Embryonic facial prominence (tissue), 1 donor: ENCODE measurements around the gene HARBI1.
A peak's percentile ranks its signal among the peaks of the same experiment; 100 is the strongest.

Experiments
- DNase-seq: peaks from one replicate; pipeline ENCODE4 v3.0.0-alpha.2; 2016; ENCODE audit errors: extremely low spot score

Gene HARBI1

GRCh38 chr11:46617134-46617971 lies at the start of gene HARBI1, which contains the start of gene ATG13:
Gene HARBI1 (minus strand): TSS chr11:46617227. CDS start chr11:46616237, 990 bp downstream.
Gene ATG13 (plus strand): TSS chr11:46617553. CDS start chr11:46644292, 26,739 bp downstream.
- peak; percentile 79 for DNase-seq

- DNase-seq = no peak
Observed at GRCh38 chr11:46666516-46666915, 49.5 kb upstream of the HARBI1 start.

GRCh38 chr11:46665356-46665755 lies 48.3 kb upstream of the HARBI1 start:
- DNase-seq = no peak

GRCh38 chr11:46664612-46665011 lies 47.6 kb upstream of the HARBI1 start:
- no peak for DNase-seq

- DNase-seq = no peak
Observed at GRCh38 chr11:46663277-46663940, 46.4 kb upstream of the HARBI1 start.

GRCh38 chr11:46662366-46662765 lies 45.3 kb upstream of the HARBI1 start:
- DNase-seq = no peak

- DNase-seq = no peak
Observed at GRCh38 chr11:46661836-46662235, 44.8 kb upstream of the HARBI1 start.

- DNase-seq = no peak
Observed at GRCh38 chr11:46659908-46660307, 42.9 kb upstream of the HARBI1 start.

GRCh38 chr11:46658259-46658658 lies 41.2 kb upstream of the HARBI1 start:
- no peak for DNase-seq

GRCh38 chr11:46657186-46657585 lies 40.2 kb upstream of the HARBI1 start:
- DNase-seq = no peak

- DNase-seq = no peak
Observed at GRCh38 chr11:46655631-46656030, 38.6 kb upstream of the HARBI1 start.

- DNase-seq = peak; percentile 36
Observed at GRCh38 chr11:46649180-46649738, 32.2 kb upstream of the HARBI1 start.

- no peak for DNase-seq
Observed at GRCh38 chr11:46643986-46644385, 27.0 kb upstream of the HARBI1 start.

GRCh38 chr11:46643531-46643930 lies 26.5 kb upstream of the HARBI1 start:
- DNase-seq = no peak

- no peak for DNase-seq
Observed at GRCh38 chr11:46642627-46643335, 25.8 kb upstream of the HARBI1 start.

- no peak for DNase-seq
Observed at GRCh38 chr11:46641639-46642038, 24.6 kb upstream of the HARBI1 start.

- DNase-seq = no peak
Observed at GRCh38 chr11:46640036-46640788, 23.2 kb upstream of the HARBI1 start.

- DNase-seq = no peak
Observed at GRCh38 chr11:46639197-46639839, 22.3 kb upstream of the HARBI1 start.

GRCh38 chr11:46637546-46637945 lies 20.5 kb upstream of the HARBI1 start:
- DNase-seq = no peak

- DNase-seq = no peak
Observed at GRCh38 chr11:46635557-46636139, 18.6 kb upstream of the HARBI1 start.
